ENCODE data around the gene ASIC3. TPM values are rescaled to one million over a fixed set of nuclear protein-coding genes. Genes with fewer than 3 reads are reported as not detected.

The ASIC3 gene
- total and polyA plus RNA-seq, 2 of the 4 experiments (the other 2 are of a cell fraction), result 0.74 TPM; not detected in 1

- dilution Hi-C loops (cut with HindIII; ENCODE audit: low sequenced_read_pairs, unreplicated experiment) (no loop called here), in situ Hi-C loops (cut with MboI; ENCODE audit: low sequenced_read_pairs) (no loop called here), intact Hi-C loops (cut with micrococcal nuclease) (loop anchor here (1.0 kb wide), 1 partner anchor 51 kb away; no protein-coding TSS in a partner anchor)
- DNase-seq (no peak), ATAC-seq (ENCODE audit: low read depth) (no peak)
- H3K27ac ChIP-seq (ENCODE audit: insufficient read depth, low read length), result peak overlapping the region; percentile 97
- ChIA-PET CTCF (no interaction called here), POLR2A (ENCODE audit: unreplicated experiment) (interaction anchor here (0.6 kb wide), 1 partner anchor 17 kb away, joined by 5 read pairs; no protein-coding TSS in a partner anchor)
- H4K91ac ChIP-seq (ENCODE audit: insufficient read depth, low read depth, low read length), result peak overlapping the region; percentile 56
- peak overlapping the region; percentile 35 to 56; a peak in 3 of 4 replicates for H4K8ac ChIP-seq (ENCODE audit: low read depth in 2 of 2, low read length in 2 of 2)
- H3K36me3 ChIP-seq (ENCODE audit: control insufficient read depth, insufficient read depth, low read length), result peaks cover 13% of the 10 kb centered on the region
- H2BK15ac ChIP-seq (ENCODE audit: low read depth, low read length), result 0 out of 3 replicates have a peak overlapping the region, but pooled peaks have one; percentile 15
- H2BK20ac ChIP-seq (ENCODE audit: low read depth, low read length), result no peak overlapping the region
- peak overlapping the region; percentile 48 for H2BK120ac ChIP-seq (ENCODE audit: low read depth, low read length)
- peak overlapping the region; percentile 96 for H2AK5ac ChIP-seq (ENCODE audit: low read depth, low read length)
- peak overlapping the region; percentile 81 for H3K14ac ChIP-seq (replicated peaks; ENCODE audit: low read depth, low read length)
- no peak for TF ChIP-seq BHLHE40 (IDR thresholded peaks at IDR 0.05; ENCODE audit: low read depth, low read length)
- TF ChIP-seq ELK1 (IDR thresholded peaks at IDR 0.05; ENCODE audit: borderline replicate concordance, low read depth, low read length), result no peak
- no peak for TF ChIP-seq RCOR1 (IDR thresholded peaks at IDR 0.05; ENCODE audit: insufficient replicate concordance, low read length)
- TF ChIP-seq NFE2L2 (IDR thresholded peaks at IDR 0.05; ENCODE audit: low read depth, low read length), result no peak
- no peak for TF ChIP-seq RFX5 (IDR thresholded peaks at IDR 0.05; ENCODE audit: low read depth, low read length)
- no peak for TF ChIP-seq RAD21 (IDR thresholded peaks at IDR 0.05; ENCODE audit: low read length)
- peak; percentile 17; the same call in 1 of the 2 replicates for TF ChIP-seq CTCF (conservative IDR thresholded peaks at IDR 0.05; ENCODE audit: low read depth, low read length)
- no peak for TF ChIP-seq SMC3 (IDR thresholded peaks at IDR 0.05; ENCODE audit: low read depth, low read length)
- TF ChIP-seq POLR2A (IDR thresholded peaks at IDR 0.05; ENCODE audit: low read depth, low read length), result 0 out of 2 replicates have a peak, but pooled peaks have one; percentile 12
- TF ChIP-seq USF2 (IDR thresholded peaks at IDR 0.05; ENCODE audit: low read depth, low read length), result no peak
- TF ChIP-seq MAZ (IDR thresholded peaks at IDR 0.05; ENCODE audit: borderline replicate concordance, low read depth, low read length), result peak; percentile 14; the same call in 1 of the 2 replicates
- TF ChIP-seq CHD1 (IDR thresholded peaks at IDR 0.05; ENCODE audit: low read depth, low read length), result no peak
- peaks cover 12% of the 10 kb centered on the region; the same call in 1 of the 2 replicates for H3K9me1 ChIP-seq (ENCODE audit: insufficient read depth, low read length)
- peaks cover 43% of the 10 kb centered on the region for H3K4me1 ChIP-seq (ENCODE audit: control insufficient read depth, insufficient read depth, low read length)
- H2BK5ac ChIP-seq (ENCODE audit: low read depth, low read length, poor library complexity, severe bottlenecking), result peak overlapping the region; percentile 95
- H3K79me1 ChIP-seq (ENCODE audit: low read depth in 1 of 2, low read length in 2 of 2), result peaks cover 28 to 73% of the 10 kb centered on the region in 2 experiments
- peak overlapping the region; percentile 22; the same call in 1 of the 2 replicates for H3K18ac ChIP-seq (ENCODE audit: low read depth, low read length)
- H3K4me3 ChIP-seq (ENCODE audit: insufficient read depth, low read depth, low read length), result peak overlapping the region; percentile 94
- peak overlapping the region; percentile 89 for H3K4ac ChIP-seq (ENCODE audit: low read depth, low read length)
- peaks cover 32% of the 10 kb centered on the region for H4K20me1 ChIP-seq (ENCODE audit: insufficient read depth, low read length)
- peak overlapping the region; percentile 100 for H2AK9ac ChIP-seq (replicated peaks; ENCODE audit: low read depth, low read length, poor library complexity)
- peak overlapping the region; percentile 84 for H3K9ac ChIP-seq (ENCODE audit: low read depth, low read length)
- peak overlapping the region; percentile 26; the same call in 1 of the 2 replicates for H4K5ac ChIP-seq (ENCODE audit: low read depth, low read length)
- H3K4me2 ChIP-seq (ENCODE audit: low read depth, low read length), result peak overlapping the region; percentile 99
- no peaks in the 10 kb centered on the region for H3K9me3 ChIP-seq (ENCODE audit: control insufficient read depth, insufficient read depth, low read length)
- 12% methylated on average over 7 of the region's 21 CpGs; no CpG with 5 or more reads in 1 of the 2 experiments for whole genome bisulfite sequencing, 2 experiments (ENCODE audit: extremely low coverage in 2 of 2, insufficient read length in 1 of 2)
- BruUV-seq (replicated peaks), result no TSS peak
- H3K56ac ChIP-seq (ENCODE audit: extremely low read depth, insufficient read depth, low read length), result peak overlapping the region; percentile 87
- H2AFZ ChIP-seq (replicated peaks; ENCODE audit: low read length, poor library complexity), result peak overlapping the region; percentile 95
- H3K27me3 ChIP-seq (ENCODE audit: control insufficient read depth, insufficient read depth, low read length), result no peaks in the 10 kb centered on the region
- H3K23ac ChIP-seq (ENCODE audit: low read depth, low read length), result peak overlapping the region; percentile 87
Observed at GRCh38 chr7:151060416-151061212, 12.3 kb downstream of the ASIC3 start.

Data from IMR-90 (cell line).